Panc1 (cell line): ENCODE results near the gene SLC7A6.

ENCODE experiments used
- CTCF ChIP-seq: fragments of 450-650 bp; IDR thresholded peaks from 2 replicates; pipeline ENCODE4 v1.5.1; 2017; ENCODE audit warnings: mild to moderate bottlenecking
- SIN3A ChIP-seq: IDR thresholded peaks from 2 replicates; pipeline ENCODE4 v1.6.1; 2012; ENCODE audit warnings: low read depth, mild to moderate bottlenecking, low read length, moderate library complexity, borderline replicate concordance; ENCODE audit not compliant: insufficient read depth
- TCF7L2 ChIP-seq: IDR thresholded peaks from 2 replicates; pipeline ENCODE4 v1.6.1; 2011; ENCODE audit warnings: mild to moderate bottlenecking, low read depth, low read length, inconsistent platforms

GRCh38 chr16:68244481-68244902, 19.8 kb upstream of the SLC7A6 start:
- TF ChIP-seq CTCF = no peak
- no peak for TF ChIP-seq TCF7L2
- no peak for TF ChIP-seq SIN3A
